PC-9 (cell line): ENCODE data around the gene CEP70.

ENCODE experiments used
- EZH2 ChIP-seq: fragments of 200-600 bp; sonication (generic); IDR thresholded peaks from 2 replicates; pipeline ENCODE4 v1.8.0; 2017; ENCODE audit warnings: antibody characterized with exemption, low read depth
- TF ChIP-seq, protein P1 (sequence below): fragments of 200-600 bp; sonication (generic); conservative IDR thresholded peaks from 2 replicates; pipeline ENCODE4 v1.6.1; 2017; ENCODE audit warnings: mixed run types, antibody characterized with exemption, mild to moderate bottlenecking, moderate library complexity

DNA sequence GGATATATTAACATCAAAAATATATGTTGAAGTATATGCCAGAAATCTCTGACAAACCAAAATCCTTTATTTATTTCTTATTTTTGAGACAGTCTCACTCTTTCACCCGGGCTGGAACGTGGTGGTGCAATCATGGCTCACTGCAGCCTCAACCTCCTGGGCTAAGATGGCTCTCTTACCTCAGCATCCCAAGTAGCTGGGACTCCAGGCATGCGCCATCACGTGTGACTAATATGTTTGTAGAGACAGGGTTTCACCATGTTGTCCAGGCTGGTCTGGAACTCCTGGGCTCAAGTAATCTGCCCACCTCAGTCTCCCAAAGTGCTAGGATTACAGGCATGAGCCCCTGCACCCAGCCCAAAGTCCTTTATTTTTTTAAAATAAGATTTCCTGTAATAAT is 26.4 kb upstream of the CEP70 start:
- TF ChIP-seq, protein P1, sequence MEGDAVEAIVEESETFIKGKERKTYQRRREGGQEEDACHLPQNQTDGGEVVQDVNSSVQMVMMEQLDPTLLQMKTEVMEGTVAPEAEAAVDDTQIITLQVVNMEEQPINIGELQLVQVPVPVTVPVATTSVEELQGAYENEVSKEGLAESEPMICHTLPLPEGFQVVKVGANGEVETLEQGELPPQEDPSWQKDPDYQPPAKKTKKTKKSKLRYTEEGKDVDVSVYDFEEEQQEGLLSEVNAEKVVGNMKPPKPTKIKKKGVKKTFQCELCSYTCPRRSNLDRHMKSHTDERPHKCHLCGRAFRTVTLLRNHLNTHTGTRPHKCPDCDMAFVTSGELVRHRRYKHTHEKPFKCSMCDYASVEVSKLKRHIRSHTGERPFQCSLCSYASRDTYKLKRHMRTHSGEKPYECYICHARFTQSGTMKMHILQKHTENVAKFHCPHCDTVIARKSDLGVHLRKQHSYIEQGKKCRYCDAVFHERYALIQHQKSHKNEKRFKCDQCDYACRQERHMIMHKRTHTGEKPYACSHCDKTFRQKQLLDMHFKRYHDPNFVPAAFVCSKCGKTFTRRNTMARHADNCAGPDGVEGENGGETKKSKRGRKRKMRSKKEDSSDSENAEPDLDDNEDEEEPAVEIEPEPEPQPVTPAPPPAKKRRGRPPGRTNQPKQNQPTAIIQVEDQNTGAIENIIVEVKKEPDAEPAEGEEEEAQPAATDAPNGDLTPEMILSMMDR, result no peak
- no peak for TF ChIP-seq EZH2
